GM19193 (cell line): Measurements from ENCODE around the gene BET1L.
"Not testable (repeated sequence)": the region's sequence is repeated elsewhere in the genome, so short reads cannot be mapped to it uniquely, and the experiment has no call there.

Experiments
- POLR2A ChIP-seq: IDR thresholded peaks from 4 replicates; pipeline ENCODE4 v1.6.1; 2011; ENCODE audit not compliant: insufficient read depth, insufficient read length; ENCODE audit errors: extremely low read depth

Gene BET1L

GRCh38 chr11:196786-197731, 10.1 kb downstream of the BET1L start:
- TF ChIP-seq POLR2A = no peak

- TF ChIP-seq POLR2A = not testable (repeated sequence)
These were observed 14.5 kb downstream of the BET1L start, which contains the start of gene SCGB1C1 for GRCh38 chr11:192674-193128. TSS of gene SCGB1C1 (plus strand) at chr11:193078. CDS start at chr11:193100, 22 bp downstream.
